Measurements from ENCODE around the gene TLR7.

The TLR7 gene

GRCh38 chrX:12899506-12899905, 32.6 kb downstream of the TLR7 start:
- Histone ChIP-seq H3K9me3 (ENCODE audit: severe bottlenecking) (no peaks in the 10 kb centered on the region), H3K36me3 (ENCODE audit: low read depth) (no peaks in the 10 kb centered on the region), H3K27ac (ENCODE audit: poor library complexity, severe bottlenecking) (no peak overlapping the region), H3K4me1 (ENCODE audit: insufficient read depth, poor library complexity, severe bottlenecking) (no peaks in the 10 kb centered on the region), H3K4me3 (ENCODE audit: severe bottlenecking) (no peak overlapping the region), H3K27me3 (ENCODE audit: insufficient read depth, poor library complexity, severe bottlenecking) (no peaks in the 10 kb centered on the region)
- DNase-seq (ENCODE audit: low spot score) = no peak
- no peak for ATAC-seq (ENCODE audit: low read depth)
- no peak for TF ChIP-seq CTCF (IDR thresholded peaks at IDR 0.05; ENCODE audit: poor library complexity, severe bottlenecking)

- H3K9me3 ChIP-seq (ENCODE audit: severe bottlenecking) = no peaks in the 10 kb centered on the region
- DNase-seq (ENCODE audit: low spot score) = no peak
- no peak overlapping the region for H3K27ac ChIP-seq (ENCODE audit: poor library complexity, severe bottlenecking)
- peak; percentile 75 for TF ChIP-seq CTCF (IDR thresholded peaks at IDR 0.05; ENCODE audit: poor library complexity, severe bottlenecking)
- H3K36me3 ChIP-seq (ENCODE audit: low read depth) = no peaks in the 10 kb centered on the region
- H3K27me3 ChIP-seq (ENCODE audit: insufficient read depth, poor library complexity, severe bottlenecking) = no peaks in the 10 kb centered on the region
- no peaks in the 10 kb centered on the region for H3K4me1 ChIP-seq (ENCODE audit: insufficient read depth, poor library complexity, severe bottlenecking)
- no peak overlapping the region for H3K4me3 ChIP-seq (ENCODE audit: severe bottlenecking)
- no peak for ATAC-seq (ENCODE audit: low read depth)
Measured at GRCh38 chrX:12901486-12901885, 34.6 kb downstream of the TLR7 start.

GRCh38 chrX:12903646-12904045, 36.8 kb downstream of the TLR7 start:
- DNase-seq (ENCODE audit: low spot score) (no peak), ATAC-seq (ENCODE audit: low read depth) (no peak)
- TF ChIP-seq CTCF (IDR thresholded peaks at IDR 0.05; ENCODE audit: poor library complexity, severe bottlenecking) = no peak

GRCh38 chrX:12906046-12906761, 39.3 kb downstream of the TLR7 start, which contains the start of gene TLR8:
TLR8 (plus strand) TSS chrX:12906620; CDS start chrX:12906707, 87 bp downstream.
- no peaks in the 10 kb centered on the region for H3K9me3 ChIP-seq (ENCODE audit: severe bottlenecking)
- no peaks in the 10 kb centered on the region for H3K36me3 ChIP-seq (ENCODE audit: low read depth)
- no peak for ATAC-seq (ENCODE audit: low read depth)
- H3K4me1 ChIP-seq (ENCODE audit: insufficient read depth, poor library complexity, severe bottlenecking) = no peaks in the 10 kb centered on the region
- no peak for DNase-seq (ENCODE audit: low spot score)
- no peak within 1 kb of the TSS for H3K4me3 ChIP-seq (ENCODE audit: severe bottlenecking)
- H3K27ac ChIP-seq (ENCODE audit: poor library complexity, severe bottlenecking) = no peak within 1 kb of the TSS
- no peak for TF ChIP-seq CTCF (IDR thresholded peaks at IDR 0.05; ENCODE audit: poor library complexity, severe bottlenecking)
- H3K27me3 ChIP-seq (ENCODE audit: insufficient read depth, poor library complexity, severe bottlenecking) = no peaks in the 10 kb centered on the region

More at GRCh38 chrX:12903646-12904045, 36.8 kb downstream of the TLR7 start:
- Histone ChIP-seq H3K36me3 (ENCODE audit: low read depth) (no peaks in the 10 kb centered on the region), H3K4me1 (ENCODE audit: insufficient read depth, poor library complexity, severe bottlenecking) (no peaks in the 10 kb centered on the region), H3K27me3 (ENCODE audit: insufficient read depth, poor library complexity, severe bottlenecking) (no peaks in the 10 kb centered on the region), H3K4me3 (ENCODE audit: severe bottlenecking) (no peak overlapping the region), H3K27ac (ENCODE audit: poor library complexity, severe bottlenecking) (no peak overlapping the region), H3K9me3 (ENCODE audit: severe bottlenecking) (no peaks in the 10 kb centered on the region)

GRCh38 chrX:12910423-12911121, 43.7 kb downstream of the TLR7 start:
- Histone ChIP-seq H3K9me3 (ENCODE audit: severe bottlenecking) (no peaks in the 10 kb centered on the region), H3K4me1 (ENCODE audit: insufficient read depth, poor library complexity, severe bottlenecking) (no peaks in the 10 kb centered on the region), H3K27ac (ENCODE audit: poor library complexity, severe bottlenecking) (no peak overlapping the region), H3K4me3 (ENCODE audit: severe bottlenecking) (no peak overlapping the region), H3K36me3 (ENCODE audit: low read depth) (no peaks in the 10 kb centered on the region), H3K27me3 (ENCODE audit: insufficient read depth, poor library complexity, severe bottlenecking) (no peaks in the 10 kb centered on the region)
- DNase-seq (ENCODE audit: low spot score) = no peak
- no peak for TF ChIP-seq CTCF (IDR thresholded peaks at IDR 0.05; ENCODE audit: poor library complexity, severe bottlenecking)
- ATAC-seq (ENCODE audit: low read depth) = no peak
